22Rv1 (cell line): Measurements from ENCODE around the gene BMS1.
A peak's percentile ranks its signal among the peaks of the same experiment; 100 is the strongest.

ENCODE experiments used
- ZFX ChIP-seq: fragments of 450-650 bp; IDR thresholded peaks from 2 replicates; pipeline ENCODE4 v1.6.1; 2017; ENCODE audit warnings: antibody characterized with exemption, borderline replicate concordance
- TF ChIP-seq, protein P1 (sequence below): fragments of 450-650 bp; IDR thresholded peaks from 2 replicates; pipeline ENCODE4 v1.5.1; 2017; ENCODE audit warnings: mild to moderate bottlenecking

DNA sequence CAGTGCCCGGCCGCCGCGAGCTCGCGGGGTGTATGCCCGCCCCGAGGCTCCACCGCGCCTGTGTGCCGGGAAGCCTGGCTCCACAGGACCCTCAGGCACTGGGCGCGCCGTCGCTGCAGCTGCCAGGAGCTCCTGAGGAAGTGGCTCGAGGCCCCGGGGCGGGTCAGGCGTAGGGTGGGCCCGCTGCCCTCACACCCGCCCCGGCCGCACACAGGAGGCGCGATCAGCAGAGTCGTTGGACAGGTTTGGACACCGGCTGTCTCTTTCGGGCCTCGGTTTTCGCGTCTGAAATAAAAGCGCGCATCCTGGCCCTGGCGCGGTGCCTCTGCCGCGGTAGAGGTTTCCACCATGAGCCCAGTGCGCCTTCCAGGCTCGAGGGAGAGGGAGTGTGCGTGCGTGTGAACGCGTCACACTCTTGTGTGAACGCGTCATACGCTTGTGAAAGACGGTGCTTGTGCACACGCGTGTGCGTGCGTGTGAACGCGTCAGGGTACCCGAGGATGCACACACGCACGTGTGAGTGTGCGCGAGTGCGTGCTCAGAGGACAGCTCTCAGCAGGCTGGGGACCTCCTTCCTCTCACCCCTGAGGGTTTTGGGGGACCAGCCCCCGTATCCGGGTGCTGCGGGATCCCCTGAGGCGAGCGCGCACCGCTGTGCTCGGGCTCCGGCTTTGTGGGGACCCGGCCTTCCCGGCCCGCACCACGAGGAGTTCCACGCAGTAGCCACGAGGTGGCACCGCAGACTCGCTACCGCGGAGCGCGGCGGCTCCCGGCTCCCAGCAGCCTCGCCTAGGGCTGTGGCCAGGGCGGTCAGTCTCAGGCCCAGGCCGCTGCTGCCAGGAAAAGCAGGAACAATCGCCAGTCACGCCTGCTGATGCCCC lies 83.8 kb downstream of the BMS1 start:
- TF ChIP-seq, protein P1, sequence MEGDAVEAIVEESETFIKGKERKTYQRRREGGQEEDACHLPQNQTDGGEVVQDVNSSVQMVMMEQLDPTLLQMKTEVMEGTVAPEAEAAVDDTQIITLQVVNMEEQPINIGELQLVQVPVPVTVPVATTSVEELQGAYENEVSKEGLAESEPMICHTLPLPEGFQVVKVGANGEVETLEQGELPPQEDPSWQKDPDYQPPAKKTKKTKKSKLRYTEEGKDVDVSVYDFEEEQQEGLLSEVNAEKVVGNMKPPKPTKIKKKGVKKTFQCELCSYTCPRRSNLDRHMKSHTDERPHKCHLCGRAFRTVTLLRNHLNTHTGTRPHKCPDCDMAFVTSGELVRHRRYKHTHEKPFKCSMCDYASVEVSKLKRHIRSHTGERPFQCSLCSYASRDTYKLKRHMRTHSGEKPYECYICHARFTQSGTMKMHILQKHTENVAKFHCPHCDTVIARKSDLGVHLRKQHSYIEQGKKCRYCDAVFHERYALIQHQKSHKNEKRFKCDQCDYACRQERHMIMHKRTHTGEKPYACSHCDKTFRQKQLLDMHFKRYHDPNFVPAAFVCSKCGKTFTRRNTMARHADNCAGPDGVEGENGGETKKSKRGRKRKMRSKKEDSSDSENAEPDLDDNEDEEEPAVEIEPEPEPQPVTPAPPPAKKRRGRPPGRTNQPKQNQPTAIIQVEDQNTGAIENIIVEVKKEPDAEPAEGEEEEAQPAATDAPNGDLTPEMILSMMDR = peak; percentile 72
- no peak for TF ChIP-seq ZFX
